KMS-11 (cell line): Measurements from ENCODE around the gene REC8.

Experiments
- H2AFZ ChIP-seq: fragments of 200-600 bp; sonication (generic); 2 replicates; pipeline ENCODE4 v1.6.1; 2016; ENCODE audit warnings: antibody characterized with exemption, mixed run types, low read depth
- H3K27ac ChIP-seq: fragments of 200-600 bp; sonication (generic); 2 replicates; pipeline ENCODE4 v1.6.1; 2016; ENCODE audit warnings: mild to moderate bottlenecking, mixed run types
- H3K27me3 ChIP-seq: fragments of 200-600 bp; sonication (generic); 2 replicates; pipeline ENCODE4 v1.6.1; 2017; ENCODE audit warnings: mild to moderate bottlenecking, low read depth, mixed run types, moderate library complexity; ENCODE audit not compliant: insufficient read depth
- H3K36me3 ChIP-seq: fragments of 200-600 bp; sonication (generic); 2 replicates; pipeline ENCODE4 v1.6.1; 2017; ENCODE audit warnings: mild to moderate bottlenecking, mixed run types; ENCODE audit not compliant: insufficient read depth
- H3K4me1 ChIP-seq: fragments of 200-600 bp; sonication (generic); 2 replicates; pipeline ENCODE4 v1.6.1; 2016; ENCODE audit warnings: mild to moderate bottlenecking, low read depth, mixed run types; ENCODE audit not compliant: poor library complexity, severe bottlenecking
- H3K4me2 ChIP-seq: fragments of 200-600 bp; sonication (generic); 2 replicates; pipeline ENCODE4 v1.7.0; 2016; ENCODE audit warnings: mild to moderate bottlenecking, mixed run types
- H3K4me3 ChIP-seq: fragments of 200-600 bp; sonication (generic); IDR thresholded peaks from 2 replicates; pipeline ENCODE4 v1.6.1; 2017; ENCODE audit warnings: low read depth, low read length, mixed read lengths; ENCODE audit not compliant: insufficient read depth
- H3K79me2 ChIP-seq: fragments of 200-600 bp; sonication (generic); 2 replicates; pipeline ENCODE4 v1.6.1; 2016; ENCODE audit warnings: low read depth, mixed run types; ENCODE audit not compliant: insufficient read depth
- H3K9ac ChIP-seq: fragments of 200-600 bp; sonication (generic); 2 replicates; pipeline ENCODE4 v1.6.1; 2016; ENCODE audit warnings: mild to moderate bottlenecking, mixed run types
- H4K20me1 ChIP-seq: fragments of 200-600 bp; sonication (generic); 2 replicates; pipeline ENCODE4 v1.6.1; 2016; ENCODE audit warnings: mild to moderate bottlenecking, mixed run types; ENCODE audit not compliant: insufficient read depth
- TF ChIP-seq, protein P1 (sequence below): fragments of 200-600 bp; sonication (generic); conservative IDR thresholded peaks from 2 replicates; pipeline ENCODE4 v1.6.1; 2017; ENCODE audit warnings: low read depth, mild to moderate bottlenecking, antibody characterized with exemption, low read length, moderate library complexity, mixed read lengths

REC8 gene

GRCh38 chr14:24179294-24179960 lies 7.5 kb downstream of the REC8 start:
- H3K4me1 ChIP-seq: no peaks in the 10 kb centered on the region
- no peak overlapping the region for H3K4me2 ChIP-seq
- H4K20me1 ChIP-seq: no peaks in the 10 kb centered on the region
- no peak overlapping the region for H2AFZ ChIP-seq
- TF ChIP-seq, protein P1, sequence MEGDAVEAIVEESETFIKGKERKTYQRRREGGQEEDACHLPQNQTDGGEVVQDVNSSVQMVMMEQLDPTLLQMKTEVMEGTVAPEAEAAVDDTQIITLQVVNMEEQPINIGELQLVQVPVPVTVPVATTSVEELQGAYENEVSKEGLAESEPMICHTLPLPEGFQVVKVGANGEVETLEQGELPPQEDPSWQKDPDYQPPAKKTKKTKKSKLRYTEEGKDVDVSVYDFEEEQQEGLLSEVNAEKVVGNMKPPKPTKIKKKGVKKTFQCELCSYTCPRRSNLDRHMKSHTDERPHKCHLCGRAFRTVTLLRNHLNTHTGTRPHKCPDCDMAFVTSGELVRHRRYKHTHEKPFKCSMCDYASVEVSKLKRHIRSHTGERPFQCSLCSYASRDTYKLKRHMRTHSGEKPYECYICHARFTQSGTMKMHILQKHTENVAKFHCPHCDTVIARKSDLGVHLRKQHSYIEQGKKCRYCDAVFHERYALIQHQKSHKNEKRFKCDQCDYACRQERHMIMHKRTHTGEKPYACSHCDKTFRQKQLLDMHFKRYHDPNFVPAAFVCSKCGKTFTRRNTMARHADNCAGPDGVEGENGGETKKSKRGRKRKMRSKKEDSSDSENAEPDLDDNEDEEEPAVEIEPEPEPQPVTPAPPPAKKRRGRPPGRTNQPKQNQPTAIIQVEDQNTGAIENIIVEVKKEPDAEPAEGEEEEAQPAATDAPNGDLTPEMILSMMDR: no peak
- no peaks in the 10 kb centered on the region for H3K27me3 ChIP-seq
- H3K9ac ChIP-seq: no peak overlapping the region
- H3K36me3 ChIP-seq: no peaks in the 10 kb centered on the region
- H3K79me2 ChIP-seq: no peaks in the 10 kb centered on the region
- H3K27ac ChIP-seq: no peak overlapping the region
- no peak overlapping the region for H3K4me3 ChIP-seq

DNA sequence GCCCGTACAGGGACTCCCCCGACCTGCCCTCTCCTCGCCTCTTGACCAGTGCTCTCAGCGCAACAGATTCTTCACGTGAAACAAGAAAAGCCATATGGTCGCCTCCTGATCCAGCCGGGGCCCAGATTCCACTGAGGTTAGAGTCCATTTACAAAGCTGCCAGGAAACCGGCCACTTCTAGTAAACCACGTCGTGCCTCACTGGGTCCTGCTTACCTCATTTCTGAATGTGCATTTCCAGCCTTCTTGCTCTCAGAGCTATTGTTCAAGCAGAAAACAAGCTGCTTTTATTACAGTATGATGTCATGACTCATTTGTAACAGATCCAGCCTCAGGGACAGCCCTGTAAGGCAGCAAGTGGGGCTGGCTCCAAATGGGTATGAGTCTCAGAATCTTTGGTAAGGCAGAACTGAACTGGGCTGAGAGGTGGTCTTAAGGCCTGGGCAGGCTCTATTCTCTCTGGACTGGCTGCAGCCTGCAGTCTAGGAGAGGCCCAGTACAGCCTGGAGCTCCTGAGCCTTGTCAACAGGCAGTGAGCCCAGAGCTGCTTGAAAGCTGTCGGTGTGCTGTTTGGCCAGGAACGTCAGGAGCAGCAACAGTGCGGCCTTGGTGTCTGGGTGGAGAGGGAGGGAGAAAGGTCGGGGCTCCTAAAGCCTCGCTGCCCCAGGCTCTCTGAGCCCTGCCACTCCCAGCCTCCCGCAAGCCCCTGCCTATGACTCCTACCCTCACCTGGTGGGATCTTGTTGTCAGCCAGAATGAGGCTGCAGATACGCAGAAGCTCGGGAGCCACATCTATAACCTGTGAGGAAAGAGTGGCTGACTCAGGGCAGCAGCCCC lies 8.3 kb downstream of the REC8 start:
- Histone ChIP-seq H3K4me1 (no peaks in the 10 kb centered on the region), H3K4me2 (no peak overlapping the region), H3K79me2 (no peaks in the 10 kb centered on the region), H3K36me3 (no peaks in the 10 kb centered on the region), H3K4me3 (no peak overlapping the region), H2AFZ (no peak overlapping the region), H3K27me3 (no peaks in the 10 kb centered on the region), H4K20me1 (no peaks in the 10 kb centered on the region), H3K9ac (no peak overlapping the region), H3K27ac (no peak overlapping the region)
- TF ChIP-seq, protein P1: no peak

DNA sequence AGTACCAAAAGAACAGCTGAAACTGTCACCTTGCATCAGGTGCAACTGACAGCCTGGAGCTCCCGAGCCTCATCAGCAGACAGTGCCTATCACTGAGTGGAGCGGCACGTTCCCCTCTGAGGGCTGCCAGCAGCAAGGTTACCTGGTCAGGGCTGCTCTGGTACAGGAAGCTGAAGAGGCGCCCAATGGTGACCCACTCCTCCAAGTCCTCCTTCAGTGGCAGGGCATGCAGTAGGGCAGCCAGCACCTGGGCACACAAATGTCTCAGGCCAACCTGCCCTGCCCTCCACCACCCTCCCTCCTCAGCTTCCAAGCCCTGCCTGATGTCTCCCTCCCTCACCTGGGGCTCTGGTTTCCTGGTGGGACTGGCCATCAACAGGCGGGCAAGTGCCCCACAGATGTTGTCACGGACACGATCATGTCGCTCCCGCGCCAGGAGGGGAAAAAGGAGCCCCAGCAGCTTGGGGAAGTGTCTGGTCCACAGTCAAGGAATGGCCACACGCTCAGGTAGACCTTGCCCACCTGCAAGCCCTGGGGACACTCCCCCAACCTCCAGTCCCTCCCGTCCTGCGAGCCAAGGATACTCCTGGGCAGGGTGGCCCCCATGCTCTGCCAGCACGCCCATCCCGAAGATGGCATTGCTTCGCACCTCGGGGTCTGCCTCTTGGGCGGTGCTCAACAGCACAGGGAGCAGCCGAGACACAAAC lies 9.6 kb downstream of the REC8 start:
- TF ChIP-seq, protein P1: no peak
- Histone ChIP-seq H3K27me3 (no peaks in the 10 kb centered on the region), H3K36me3 (no peaks in the 10 kb centered on the region), H4K20me1 (no peaks in the 10 kb centered on the region), H2AFZ (no peak overlapping the region), H3K27ac (no peak overlapping the region), H3K9ac (no peak overlapping the region), H3K4me3 (no peak overlapping the region), H3K4me2 (no peak overlapping the region), H3K79me2 (no peaks in the 10 kb centered on the region), H3K4me1 (no peaks in the 10 kb centered on the region)

GRCh38 chr14:24182110-24182882 lies 10.4 kb downstream of the REC8 start:
- Histone ChIP-seq H4K20me1 (no peaks in the 10 kb centered on the region), H3K4me1 (peaks cover 2% of the 10 kb centered on the region), H3K9ac (no peak overlapping the region), H3K27me3 (no peaks in the 10 kb centered on the region), H3K4me2 (no peak overlapping the region), H2AFZ (no peak overlapping the region), H3K27ac (no peak overlapping the region), H3K4me3 (no peak overlapping the region), H3K36me3 (no peaks in the 10 kb centered on the region), H3K79me2 (peaks cover 3% of the 10 kb centered on the region; the same call in 1 of the 2 replicates)
- TF ChIP-seq, protein P1: no peak
